GM12801 (cell line): ENCODE data around the gene EPB41L1.

Source experiments
- TF ChIP-seq, protein P1 (sequence below): IDR thresholded peaks from one replicate; pipeline ENCODE4 v1.5.1; 2011; ENCODE audit warnings: control low read depth; ENCODE audit not compliant: insufficient read length; ENCODE audit errors: extremely low read depth

Gene EPB41L1

DNA sequence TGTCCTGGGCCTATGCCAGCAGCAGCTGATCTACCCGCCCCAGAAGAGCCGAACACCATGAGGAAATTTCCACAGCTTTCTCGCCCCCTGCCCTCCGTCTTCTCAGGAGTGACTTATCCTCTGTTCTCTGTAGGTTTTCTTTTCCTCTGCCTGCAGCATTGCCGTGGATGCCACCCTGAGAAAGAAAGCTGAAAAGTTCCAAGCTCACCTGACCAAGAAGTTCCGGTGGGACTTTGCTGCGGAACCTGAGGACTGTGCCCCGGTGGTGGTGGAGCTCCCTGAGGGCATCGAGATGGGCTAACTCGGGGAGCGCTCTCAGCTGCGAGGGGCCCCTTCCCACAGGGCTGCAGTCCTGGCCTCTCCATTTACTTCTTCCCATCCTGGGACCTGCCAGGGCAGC lies 100.9 kb downstream of the EPB41L1 start:
- TF ChIP-seq, protein P1, sequence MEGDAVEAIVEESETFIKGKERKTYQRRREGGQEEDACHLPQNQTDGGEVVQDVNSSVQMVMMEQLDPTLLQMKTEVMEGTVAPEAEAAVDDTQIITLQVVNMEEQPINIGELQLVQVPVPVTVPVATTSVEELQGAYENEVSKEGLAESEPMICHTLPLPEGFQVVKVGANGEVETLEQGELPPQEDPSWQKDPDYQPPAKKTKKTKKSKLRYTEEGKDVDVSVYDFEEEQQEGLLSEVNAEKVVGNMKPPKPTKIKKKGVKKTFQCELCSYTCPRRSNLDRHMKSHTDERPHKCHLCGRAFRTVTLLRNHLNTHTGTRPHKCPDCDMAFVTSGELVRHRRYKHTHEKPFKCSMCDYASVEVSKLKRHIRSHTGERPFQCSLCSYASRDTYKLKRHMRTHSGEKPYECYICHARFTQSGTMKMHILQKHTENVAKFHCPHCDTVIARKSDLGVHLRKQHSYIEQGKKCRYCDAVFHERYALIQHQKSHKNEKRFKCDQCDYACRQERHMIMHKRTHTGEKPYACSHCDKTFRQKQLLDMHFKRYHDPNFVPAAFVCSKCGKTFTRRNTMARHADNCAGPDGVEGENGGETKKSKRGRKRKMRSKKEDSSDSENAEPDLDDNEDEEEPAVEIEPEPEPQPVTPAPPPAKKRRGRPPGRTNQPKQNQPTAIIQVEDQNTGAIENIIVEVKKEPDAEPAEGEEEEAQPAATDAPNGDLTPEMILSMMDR = no peak

- TF ChIP-seq, protein P1 = no peak
Measured at GRCh38 chr20:36259177-36260061, 104.9 kb downstream of the EPB41L1 start.

DNA sequence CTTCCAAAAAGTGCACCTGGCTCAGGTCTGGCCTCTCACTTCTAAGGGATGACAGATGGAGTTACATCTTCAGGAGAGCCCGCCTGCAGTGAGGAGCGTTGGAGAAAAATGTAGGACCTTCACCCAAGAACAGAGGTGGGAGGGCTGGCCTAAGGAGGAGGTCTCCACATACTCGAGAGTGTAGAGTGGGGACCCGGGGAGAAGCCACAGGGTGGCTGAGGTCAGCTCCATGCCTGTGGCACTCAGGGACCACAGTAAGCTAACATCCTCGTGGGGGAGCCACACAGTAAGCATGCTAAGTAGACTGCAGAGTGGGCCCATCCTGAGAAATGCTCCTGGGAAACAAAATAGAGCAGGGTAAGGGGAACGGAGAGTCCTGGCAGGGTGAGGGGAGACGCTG lies 105.8 kb downstream of the EPB41L1 start:
- TF ChIP-seq, protein P1 = no peak

DNA sequence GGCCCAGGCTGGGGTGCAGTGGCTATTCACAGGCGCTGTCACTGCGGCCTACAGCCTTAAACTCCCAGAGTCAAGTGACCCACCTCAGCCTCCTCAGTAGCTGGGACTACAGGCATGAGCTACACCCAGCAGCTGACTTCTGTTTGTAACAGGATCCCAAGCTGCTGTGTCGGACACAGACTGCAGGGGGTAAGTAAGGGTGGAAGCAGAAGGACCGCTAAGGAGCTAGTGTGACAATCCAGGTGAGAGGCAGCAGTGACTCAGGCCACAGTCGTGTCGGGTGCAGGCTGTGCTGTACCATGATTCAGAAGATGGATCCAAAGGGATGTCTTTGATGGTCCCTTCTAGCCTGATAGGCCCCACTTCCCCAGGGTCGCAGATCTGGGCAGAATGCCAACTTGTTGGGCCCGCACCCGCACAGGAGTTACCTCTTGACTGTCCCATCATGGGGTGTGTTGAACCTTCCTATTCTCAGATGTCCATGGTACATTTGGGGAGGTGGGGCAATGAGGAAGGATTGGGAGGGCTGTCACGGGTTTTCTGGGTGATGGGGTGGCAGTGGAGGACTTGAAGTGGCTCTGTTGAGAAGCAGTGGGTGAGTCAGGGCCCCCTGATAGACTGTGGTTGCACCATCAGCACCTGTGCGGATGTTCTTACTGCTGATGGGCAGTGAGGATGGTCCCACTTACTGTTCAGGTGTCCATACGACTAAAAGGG lies 107.0 kb downstream of the EPB41L1 start:
- TF ChIP-seq, protein P1 = no peak

DNA sequence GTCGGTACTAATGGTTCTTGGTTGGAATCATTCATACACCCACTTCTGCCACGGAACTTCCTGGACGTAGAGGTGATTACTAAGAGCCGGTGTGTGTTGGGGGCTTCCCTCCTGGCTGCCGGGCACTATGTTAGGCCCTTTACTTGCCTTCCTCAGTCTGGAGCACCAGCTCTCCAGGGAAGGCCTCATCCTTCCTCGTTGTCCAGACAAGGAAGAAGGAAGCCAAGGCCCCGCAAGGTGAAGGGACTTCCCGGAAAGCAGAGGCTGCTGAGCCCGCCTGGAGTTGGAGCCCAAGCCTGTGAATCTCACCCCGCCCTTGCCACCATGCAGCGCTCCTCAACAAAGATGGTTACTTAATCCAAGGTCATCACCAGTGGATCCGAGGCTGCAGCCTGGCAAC lies 107.9 kb downstream of the EPB41L1 start:
- TF ChIP-seq, protein P1 = no peak

DNA sequence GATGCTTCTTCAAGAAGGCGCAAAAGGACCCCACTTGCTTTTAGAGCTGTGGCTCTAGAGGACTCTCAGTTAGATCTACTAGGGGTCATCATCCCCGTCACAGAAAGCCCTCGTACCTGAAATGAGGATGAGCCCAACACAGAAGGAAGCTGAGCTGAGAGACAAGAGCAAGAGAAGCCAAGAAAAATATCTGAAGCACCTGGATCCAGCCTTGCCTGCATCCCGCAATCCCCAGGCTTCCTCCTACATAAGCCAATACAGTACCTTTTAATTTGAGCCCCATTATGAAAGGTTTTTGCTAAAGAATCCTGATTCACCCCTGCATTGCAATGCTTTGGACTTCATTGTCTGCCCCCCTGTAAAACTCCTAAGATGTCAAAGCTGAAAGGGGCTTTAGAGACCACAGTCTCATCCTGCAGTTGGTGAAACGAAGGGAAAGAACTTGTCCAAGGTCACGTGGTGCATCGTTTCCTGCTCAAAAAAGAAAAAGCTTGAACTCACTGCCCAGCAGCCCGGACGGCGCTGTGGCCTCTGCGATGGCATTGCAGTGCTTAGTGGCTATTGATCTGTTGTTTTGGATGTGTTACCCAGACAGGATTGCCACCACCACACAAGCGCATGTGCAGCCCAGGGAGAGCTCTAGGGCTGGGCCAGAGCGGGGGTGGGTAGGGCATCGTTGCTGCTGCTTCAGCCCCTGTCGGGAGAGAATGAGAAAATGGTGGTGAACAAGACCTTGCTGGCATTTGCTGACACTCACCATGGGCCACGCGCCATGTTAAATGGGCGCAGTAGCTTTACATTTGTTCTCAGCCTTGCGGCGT lies 110.1 kb downstream of the EPB41L1 start:
- TF ChIP-seq, protein P1 = no peak

GRCh38 chr20:36266189-36266588 lies 111.6 kb downstream of the EPB41L1 start:
- TF ChIP-seq, protein P1 = no peak
